Mucosa of rectum (tissue), 2 donors: ENCODE data around the gene ACOX2.

ENCODE experiments used
- H3K27ac ChIP-seq, 2 donors: one replicate each; pipeline ENCODE4 v1.7.0; 2013; ENCODE audit warnings: inconsistent platforms in 2 of 2, low read depth in 2 of 2, low read length in 2 of 2
- H3K27me3 ChIP-seq, 2 donors: one replicate each; pipeline ENCODE4 v1.7.0; 2013; ENCODE audit warnings: low read length in 2 of 2; ENCODE audit not compliant: control insufficient read depth in 2 of 2, insufficient read depth in 2 of 2
- H3K36me3 ChIP-seq, 2 donors: one replicate each; pipeline ENCODE4 v1.7.0; 2013; ENCODE audit warnings: low read length in 2 of 2; ENCODE audit not compliant: control insufficient read depth in 2 of 2, insufficient read depth in 2 of 2
- H3K4me1 ChIP-seq, 2 donors: one replicate each; pipeline ENCODE4 v1.7.0; 2013; ENCODE audit warnings: low read length in 2 of 2, mild to moderate bottlenecking in 1 of 2; ENCODE audit not compliant: control insufficient read depth in 2 of 2, insufficient read depth in 2 of 2
- H3K4me3 ChIP-seq, 2 donors: one replicate each; pipeline ENCODE4 v1.7.0; 2013; ENCODE audit warnings: low read length in 2 of 2
- H3K9ac ChIP-seq, 2 donors: one replicate each; pipeline ENCODE4 v1.7.0; 2013; ENCODE audit warnings: low read length in 2 of 2, low read depth in 1 of 2, mild to moderate bottlenecking in 1 of 2
- H3K9me3 ChIP-seq, 2 donors: one replicate each; pipeline ENCODE4 v1.7.0; 2013; ENCODE audit warnings: low read length in 2 of 2; ENCODE audit not compliant: control insufficient read depth in 2 of 2
- donor health status: healthy.
- donor health status: Normal muscosa, but diverticular disease.

Gene ACOX2

GRCh38 chr3:58575971-58576652 lies 39.1 kb upstream of the ACOX2 start:
- Histone ChIP-seq H3K9me3 (no peaks in the 10 kb centered on the region), H3K27ac (peak overlapping the region; percentile 21 to 25), H3K27me3 (no peaks in the 10 kb centered on the region), H3K4me1 (peaks cover 0 to 10% of the 10 kb centered on the region in 2 donors), H3K36me3 (no peaks in the 10 kb centered on the region), H3K4me3 (peak overlapping the region in 1 of 2 donors; percentile 47), H3K9ac (peak overlapping the region in 1 of 2 donors; percentile 33)

- Histone ChIP-seq H3K4me1 (peaks cover 0 to 10% of the 10 kb centered on the region in 2 donors), H3K4me3 (no peak overlapping the region), H3K36me3 (no peaks in the 10 kb centered on the region), H3K27ac (no peak overlapping the region), H3K9ac (no peak overlapping the region), H3K9me3 (no peaks in the 10 kb centered on the region), H3K27me3 (no peaks in the 10 kb centered on the region)
Observed at GRCh38 chr3:58574682-58575081, 37.7 kb upstream of the ACOX2 start.

GRCh38 chr3:58574106-58574505 lies 37.1 kb upstream of the ACOX2 start:
- H3K4me1 ChIP-seq, result peaks cover 0 to 10% of the 10 kb centered on the region in 2 donors
- no peaks in the 10 kb centered on the region for H3K36me3 ChIP-seq
- H3K4me3 ChIP-seq, result no peak overlapping the region
- no peaks in the 10 kb centered on the region for H3K9me3 ChIP-seq
- no peaks in the 10 kb centered on the region for H3K27me3 ChIP-seq
- H3K9ac ChIP-seq, result no peak overlapping the region
- no peak overlapping the region for H3K27ac ChIP-seq

- H3K9ac ChIP-seq, result no peak overlapping the region
Observed at GRCh38 chr3:58573640-58574039, 36.6 kb upstream of the ACOX2 start.

GRCh38 chr3:58572634-58573230 lies 35.7 kb upstream of the ACOX2 start:
- H3K27me3 ChIP-seq, result no peaks in the 10 kb centered on the region
- no peaks in the 10 kb centered on the region for H3K36me3 ChIP-seq
- H3K27ac ChIP-seq, result no peak overlapping the region
- H3K9ac ChIP-seq, result no peak overlapping the region
- no peak overlapping the region for H3K4me3 ChIP-seq
- H3K9me3 ChIP-seq, result no peaks in the 10 kb centered on the region
- peaks cover 0 to 7% of the 10 kb centered on the region in 2 donors for H3K4me1 ChIP-seq

More at GRCh38 chr3:58573640-58574039, 36.6 kb upstream of the ACOX2 start:
- Histone ChIP-seq H3K9me3 (no peaks in the 10 kb centered on the region), H3K36me3 (no peaks in the 10 kb centered on the region), H3K27me3 (no peaks in the 10 kb centered on the region), H3K4me3 (no peak overlapping the region), H3K27ac (no peak overlapping the region), H3K4me1 (peaks cover 0 to 10% of the 10 kb centered on the region in 2 donors)

- H3K4me3 ChIP-seq, result no peak overlapping the region
- H3K9me3 ChIP-seq, result no peaks in the 10 kb centered on the region
- H3K27ac ChIP-seq, result no peak overlapping the region
- H3K4me1 ChIP-seq, result peaks cover 0 to 7% of the 10 kb centered on the region in 2 donors
- no peaks in the 10 kb centered on the region for H3K27me3 ChIP-seq
- no peaks in the 10 kb centered on the region for H3K36me3 ChIP-seq
- no peak overlapping the region for H3K9ac ChIP-seq
Observed at GRCh38 chr3:58572013-58572633, 35.1 kb upstream of the ACOX2 start.

- no peaks in the 10 kb centered on the region for H3K27me3 ChIP-seq
- H3K4me3 ChIP-seq, result no peak overlapping the region
- no peaks in the 10 kb centered on the region for H3K36me3 ChIP-seq
- no peak overlapping the region for H3K27ac ChIP-seq
- peaks cover 0 to 3% of the 10 kb centered on the region in 2 donors for H3K4me1 ChIP-seq
- no peak overlapping the region for H3K9ac ChIP-seq
- no peaks in the 10 kb centered on the region for H3K9me3 ChIP-seq
Observed at GRCh38 chr3:58570851-58571250, 33.9 kb upstream of the ACOX2 start.

- H3K9me3 ChIP-seq, result no peaks in the 10 kb centered on the region
- H3K36me3 ChIP-seq, result no peaks in the 10 kb centered on the region
Observed at GRCh38 chr3:58569287-58570001, 32.5 kb upstream of the ACOX2 start.

GRCh38 chr3:58568572-58569286 lies 31.7 kb upstream of the ACOX2 start:
- H3K9me3 ChIP-seq, result no peaks in the 10 kb centered on the region
- no peaks in the 10 kb centered on the region for H3K36me3 ChIP-seq
- H3K9ac ChIP-seq, result no peak overlapping the region
- no peak overlapping the region for H3K27ac ChIP-seq
- H3K27me3 ChIP-seq, result no peaks in the 10 kb centered on the region
- peaks cover 0 to 2% of the 10 kb centered on the region in 2 donors for H3K4me1 ChIP-seq
- H3K4me3 ChIP-seq, result no peak overlapping the region

More at GRCh38 chr3:58569287-58570001, 32.5 kb upstream of the ACOX2 start:
- no peak overlapping the region for H3K9ac ChIP-seq
- H3K4me3 ChIP-seq, result no peak overlapping the region
- H3K27me3 ChIP-seq, result no peaks in the 10 kb centered on the region
- no peak overlapping the region for H3K27ac ChIP-seq
- peaks cover 0 to under 1% of the 10 kb centered on the region in 2 donors for H3K4me1 ChIP-seq
